Measurements from ENCODE around the gene ACOT7.

GRCh38 chr1:6420454-6421042 lies 27.0 kb upstream of the ACOT7 start:
- TF ChIP-seq POLR2A (IDR thresholded peaks at IDR 0.05; ENCODE audit: low read depth, low read length) = no peak
- TF ChIP-seq POLR2AphosphoS5 (IDR thresholded peaks at IDR 0.05; ENCODE audit: low read depth, low read length) = no peak
- no peak for TF ChIP-seq TAF1 (IDR thresholded peaks at IDR 0.05; ENCODE audit: low read depth, low read length)
- TF ChIP-seq SPI1 (IDR thresholded peaks at IDR 0.05; ENCODE audit: low read depth, low read length) = no peak

Data from GM12891 (cell line).